KMS-11 (cell line): ENCODE data around the gene ILF2.

ENCODE experiments used
- H2AFZ ChIP-seq: fragments of 200-600 bp; sonication (generic); 2 replicates; pipeline ENCODE4 v1.6.1; 2016; ENCODE audit warnings: antibody characterized with exemption, mixed run types, low read depth
- H3K27ac ChIP-seq: fragments of 200-600 bp; sonication (generic); 2 replicates; pipeline ENCODE4 v1.6.1; 2016; ENCODE audit warnings: mild to moderate bottlenecking, mixed run types
- H3K27me3 ChIP-seq: fragments of 200-600 bp; sonication (generic); 2 replicates; pipeline ENCODE4 v1.6.1; 2017; ENCODE audit warnings: mild to moderate bottlenecking, low read depth, mixed run types, moderate library complexity; ENCODE audit not compliant: insufficient read depth
- H3K36me3 ChIP-seq: fragments of 200-600 bp; sonication (generic); 2 replicates; pipeline ENCODE4 v1.6.1; 2017; ENCODE audit warnings: mild to moderate bottlenecking, mixed run types; ENCODE audit not compliant: insufficient read depth
- H3K4me1 ChIP-seq: fragments of 200-600 bp; sonication (generic); 2 replicates; pipeline ENCODE4 v1.6.1; 2016; ENCODE audit warnings: mild to moderate bottlenecking, low read depth, mixed run types; ENCODE audit not compliant: poor library complexity, severe bottlenecking
- H3K4me2 ChIP-seq: fragments of 200-600 bp; sonication (generic); 2 replicates; pipeline ENCODE4 v1.7.0; 2016; ENCODE audit warnings: mild to moderate bottlenecking, mixed run types
- H3K4me3 ChIP-seq: fragments of 200-600 bp; sonication (generic); IDR thresholded peaks from 2 replicates; pipeline ENCODE4 v1.6.1; 2017; ENCODE audit warnings: low read depth, low read length, mixed read lengths; ENCODE audit not compliant: insufficient read depth
- H3K79me2 ChIP-seq: fragments of 200-600 bp; sonication (generic); 2 replicates; pipeline ENCODE4 v1.6.1; 2016; ENCODE audit warnings: low read depth, mixed run types; ENCODE audit not compliant: insufficient read depth
- H3K9ac ChIP-seq: fragments of 200-600 bp; sonication (generic); 2 replicates; pipeline ENCODE4 v1.6.1; 2016; ENCODE audit warnings: mild to moderate bottlenecking, mixed run types
- H4K20me1 ChIP-seq: fragments of 200-600 bp; sonication (generic); 2 replicates; pipeline ENCODE4 v1.6.1; 2016; ENCODE audit warnings: mild to moderate bottlenecking, mixed run types; ENCODE audit not compliant: insufficient read depth
- TF ChIP-seq, protein P1 (sequence below): fragments of 200-600 bp; sonication (generic); conservative IDR thresholded peaks from 2 replicates; pipeline ENCODE4 v1.6.1; 2017; ENCODE audit warnings: low read depth, mild to moderate bottlenecking, antibody characterized with exemption, low read length, moderate library complexity, mixed read lengths

The ILF2 gene

GRCh38 chr1:153659175-153659534, 11.6 kb downstream of the ILF2 start:
- Histone ChIP-seq H4K20me1 (no peaks in the 10 kb centered on the region), H3K79me2 (peaks cover 18% of the 10 kb centered on the region), H3K27ac (peak overlapping the region; percentile 49; the same call in 1 of the 2 replicates), H3K4me2 (peak overlapping the region; percentile 66), H2AFZ (peak overlapping the region; percentile 97), H3K4me1 (peaks cover 15% of the 10 kb centered on the region), H3K9ac (peak overlapping the region; percentile 73; the same call in 1 of the 2 replicates), H3K4me3 (peak overlapping the region; percentile 100), H3K27me3 (no peaks in the 10 kb centered on the region), H3K36me3 (peaks cover 33% of the 10 kb centered on the region; the same call in 1 of the 2 replicates)
- TF ChIP-seq, protein P1, sequence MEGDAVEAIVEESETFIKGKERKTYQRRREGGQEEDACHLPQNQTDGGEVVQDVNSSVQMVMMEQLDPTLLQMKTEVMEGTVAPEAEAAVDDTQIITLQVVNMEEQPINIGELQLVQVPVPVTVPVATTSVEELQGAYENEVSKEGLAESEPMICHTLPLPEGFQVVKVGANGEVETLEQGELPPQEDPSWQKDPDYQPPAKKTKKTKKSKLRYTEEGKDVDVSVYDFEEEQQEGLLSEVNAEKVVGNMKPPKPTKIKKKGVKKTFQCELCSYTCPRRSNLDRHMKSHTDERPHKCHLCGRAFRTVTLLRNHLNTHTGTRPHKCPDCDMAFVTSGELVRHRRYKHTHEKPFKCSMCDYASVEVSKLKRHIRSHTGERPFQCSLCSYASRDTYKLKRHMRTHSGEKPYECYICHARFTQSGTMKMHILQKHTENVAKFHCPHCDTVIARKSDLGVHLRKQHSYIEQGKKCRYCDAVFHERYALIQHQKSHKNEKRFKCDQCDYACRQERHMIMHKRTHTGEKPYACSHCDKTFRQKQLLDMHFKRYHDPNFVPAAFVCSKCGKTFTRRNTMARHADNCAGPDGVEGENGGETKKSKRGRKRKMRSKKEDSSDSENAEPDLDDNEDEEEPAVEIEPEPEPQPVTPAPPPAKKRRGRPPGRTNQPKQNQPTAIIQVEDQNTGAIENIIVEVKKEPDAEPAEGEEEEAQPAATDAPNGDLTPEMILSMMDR = no peak

DNA sequence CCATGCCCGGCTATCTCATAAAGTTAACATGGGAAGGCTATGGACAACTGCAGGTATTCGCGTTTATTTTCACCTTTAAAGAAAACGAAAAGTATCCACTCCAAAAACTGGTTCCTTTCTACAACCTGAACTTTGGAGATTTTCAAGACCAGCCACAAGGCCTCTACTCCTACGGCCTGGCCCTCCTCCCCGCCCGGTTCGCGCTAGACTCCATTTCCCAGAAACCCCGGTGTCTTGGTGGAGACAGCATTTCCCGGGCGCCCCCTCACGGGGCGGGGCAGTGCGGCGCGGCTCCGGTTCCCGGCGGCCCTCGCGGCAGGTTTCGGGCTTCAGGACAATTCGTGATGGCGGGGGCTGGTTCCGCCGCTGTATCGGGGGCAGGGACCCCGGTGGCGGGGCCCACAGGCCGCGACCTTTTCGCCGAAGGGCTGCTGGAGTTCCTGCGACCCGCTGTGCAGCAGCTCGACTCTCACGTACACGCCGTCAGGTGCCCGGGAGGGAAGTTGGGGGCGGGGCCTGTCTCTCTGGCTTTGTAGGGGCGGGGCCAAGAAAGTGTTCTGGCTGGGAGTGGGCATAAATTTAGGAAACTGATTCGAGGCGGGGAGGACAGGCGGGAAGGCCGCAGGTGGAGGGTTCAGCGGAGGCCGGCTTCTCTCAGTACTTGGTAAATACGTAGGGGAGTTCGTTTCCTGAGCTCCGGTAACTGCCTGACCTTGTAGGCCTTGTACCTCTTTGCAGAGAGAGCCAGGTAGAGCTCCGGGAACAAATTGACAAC, 12.2 kb downstream of the ILF2 start, which contains the start of gene SNAPIN:
Gene SNAPIN (plus strand): TSS at position 304 of the 775 bp plus-strand sequence. CDS start 41 bp downstream, at position 345.
- peaks cover 28% of the 10 kb centered on the region; the same call in 1 of the 2 replicates for H3K36me3 ChIP-seq
- H3K27ac ChIP-seq = peak within 1 kb of the TSS; percentile 49
- H3K4me1 ChIP-seq = peaks cover 15% of the 10 kb centered on the region
- H3K79me2 ChIP-seq = peaks cover 13% of the 10 kb centered on the region
- H3K9ac ChIP-seq = peak within 1 kb of the TSS; percentile 73
- no peaks in the 10 kb centered on the region for H4K20me1 ChIP-seq
- H2AFZ ChIP-seq = peak within 1 kb of the TSS; percentile 97
- peak within 1 kb of the TSS; percentile 100 for H3K4me3 ChIP-seq
- no peaks in the 10 kb centered on the region for H3K27me3 ChIP-seq
- peak within 1 kb of the TSS; percentile 66 for H3K4me2 ChIP-seq
- TF ChIP-seq, protein P1 = peak; percentile 64

DNA sequence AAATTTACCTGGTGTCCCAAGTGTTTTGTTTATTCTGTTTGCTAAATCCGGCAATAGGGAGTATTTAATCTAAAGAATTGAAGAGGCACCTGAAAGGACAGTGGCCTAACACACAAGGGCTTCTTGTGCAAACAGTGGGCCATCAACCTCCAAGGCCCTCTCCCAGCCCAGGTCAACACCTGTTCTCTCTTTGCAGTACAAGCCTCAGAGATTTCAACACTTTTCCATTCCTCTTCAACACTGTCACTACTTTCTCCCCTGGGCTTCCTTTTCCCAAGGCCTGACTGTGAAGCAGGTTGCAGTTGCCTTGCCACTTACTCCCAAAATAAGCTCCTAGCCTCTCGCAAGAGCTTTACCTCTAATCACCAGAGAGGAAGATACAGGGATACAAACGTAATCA, 15.5 kb downstream of the ILF2 start:
- Histone ChIP-seq H3K9ac (no peak overlapping the region), H3K27me3 (no peaks in the 10 kb centered on the region), H3K79me2 (peaks cover 13% of the 10 kb centered on the region), H3K27ac (no peak overlapping the region), H3K4me1 (peaks cover 20% of the 10 kb centered on the region), H3K36me3 (no peaks in the 10 kb centered on the region), H2AFZ (no peak overlapping the region), H3K4me3 (no peak overlapping the region), H3K4me2 (no peak overlapping the region), H4K20me1 (no peaks in the 10 kb centered on the region)
- TF ChIP-seq, protein P1 = no peak

DNA sequence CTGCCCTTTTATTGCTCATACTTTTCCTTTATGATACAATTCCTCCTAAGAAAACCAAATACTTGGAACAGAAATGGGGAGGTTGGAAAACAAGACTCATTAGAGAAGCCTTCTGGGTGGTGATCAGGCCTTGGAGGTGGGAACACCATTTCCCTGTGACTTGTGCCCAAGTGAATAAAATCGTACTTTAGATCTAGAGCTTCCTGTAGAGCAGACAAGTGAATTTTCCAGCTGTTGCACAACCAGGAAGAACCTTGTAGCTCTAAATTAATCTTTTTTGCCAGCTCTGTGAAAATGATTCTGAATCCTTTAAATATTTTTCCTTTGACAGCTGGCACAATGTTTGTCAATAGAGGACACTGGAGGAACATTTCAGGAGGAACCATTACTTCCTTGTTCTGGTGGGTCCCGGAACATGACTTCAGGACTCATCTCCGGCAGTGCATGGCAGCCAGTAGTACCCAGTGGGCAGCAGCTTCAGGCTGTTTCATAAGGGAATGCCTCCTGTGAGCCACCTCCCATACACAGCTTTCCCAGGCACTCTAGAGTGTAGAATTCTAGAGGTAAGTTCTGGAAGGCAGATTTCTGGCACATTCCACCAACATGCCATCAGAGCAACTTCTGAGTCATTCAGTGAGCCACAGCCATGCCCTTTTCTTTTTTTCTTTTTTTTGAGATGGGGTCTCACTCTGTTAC, 17.8 kb downstream of the ILF2 start:
- Histone ChIP-seq H3K9ac (no peak overlapping the region), H3K4me1 (peaks cover 7% of the 10 kb centered on the region), H3K79me2 (no peaks in the 10 kb centered on the region), H3K4me3 (no peak overlapping the region), H3K36me3 (no peaks in the 10 kb centered on the region), H3K4me2 (no peak overlapping the region), H4K20me1 (no peaks in the 10 kb centered on the region), H2AFZ (no peak overlapping the region), H3K27me3 (no peaks in the 10 kb centered on the region), H3K27ac (no peak overlapping the region)
- TF ChIP-seq, protein P1 = no peak
